BE2C (cell line): ENCODE results near the gene LBP.
"Not testable (repeated sequence)": the region's sequence is repeated elsewhere in the genome, so short reads cannot be mapped to it uniquely, and the experiment has no call there.

Source experiments
- DNase-seq: peaks from one replicate; pipeline ENCODE4 v3.0.0-alpha.2; 2020
- H3K27me3 ChIP-seq: fragments of 250-450 bp; sonication (Bioruptor Pico); 2 replicates; pipeline ENCODE4 v1.5.1; 2020; ENCODE audit warnings: mild to moderate bottlenecking
- H3K36me3 ChIP-seq: fragments of 250-450 bp; sonication (Bioruptor Pico); 2 replicates; pipeline ENCODE4 v1.5.1; 2020; ENCODE audit warnings: mild to moderate bottlenecking
- H3K4me1 ChIP-seq: fragments of 250-450 bp; sonication (Bioruptor Pico); 2 replicates; pipeline ENCODE4 v1.5.1; 2020
- H3K4me3 ChIP-seq: 2 replicates; pipeline ENCODE4 v1.5.1; 2011; ENCODE audit warnings: low read depth, low read length
- H3K9me3 ChIP-seq: fragments of 250-450 bp; sonication (Bioruptor Pico); 2 replicates; pipeline ENCODE4 v1.5.1; 2020
- CTCF ChIP-seq: IDR thresholded peaks from 2 replicates; pipeline ENCODE4 v1.5.1; 2012; ENCODE audit warnings: mild to moderate bottlenecking, low read depth, low read length

LBP gene

GRCh38 chr20:38372806-38373205 is 26.5 kb downstream of the LBP start:
- Histone ChIP-seq H3K27me3 (no peaks in the 10 kb centered on the region), H3K9me3 (no peaks in the 10 kb centered on the region), H3K4me1 (no peaks in the 10 kb centered on the region), H3K4me3 (no peak overlapping the region), H3K36me3 (no peaks in the 10 kb centered on the region)
- no peak for DNase-seq
- TF ChIP-seq CTCF: no peak

DNA sequence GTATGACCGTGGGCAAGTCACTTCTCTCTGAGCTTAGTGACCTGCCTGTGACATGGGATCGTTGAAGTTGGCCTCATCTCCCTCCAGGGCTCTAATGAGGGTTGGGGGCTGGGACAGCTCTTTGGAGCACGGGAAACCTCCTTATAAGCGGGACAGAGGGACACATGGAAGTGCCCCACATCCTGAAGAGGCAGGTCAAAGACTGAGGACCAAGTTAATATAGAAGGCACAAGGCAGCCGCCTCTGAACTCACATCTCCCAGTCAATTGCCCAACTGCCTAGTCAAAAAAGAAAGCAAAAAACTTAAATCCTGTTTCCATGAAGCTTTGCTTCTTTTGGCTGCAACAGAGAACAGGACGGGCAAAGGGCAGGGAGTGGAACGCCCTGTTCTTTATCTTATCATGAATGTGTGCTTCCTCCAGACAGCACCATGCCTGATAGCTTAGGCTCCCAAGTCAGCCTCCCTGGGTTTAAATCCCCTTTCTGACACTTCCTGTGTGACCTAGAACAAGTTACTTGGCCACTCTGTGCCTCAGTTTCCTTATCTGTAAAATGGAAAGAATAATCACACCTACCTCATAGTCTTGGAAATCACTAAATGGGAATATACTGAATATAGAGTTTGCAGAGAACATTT is 27.1 kb downstream of the LBP start:
- no peak for TF ChIP-seq CTCF
- DNase-seq: no peak
- no peaks in the 10 kb centered on the region for H3K4me1 ChIP-seq
- no peaks in the 10 kb centered on the region for H3K9me3 ChIP-seq
- H3K27me3 ChIP-seq: no peaks in the 10 kb centered on the region
- H3K36me3 ChIP-seq: no peaks in the 10 kb centered on the region
- H3K4me3 ChIP-seq: no peak overlapping the region

GRCh38 chr20:38373898-38374297 is 27.6 kb downstream of the LBP start:
- no peak for DNase-seq
- Histone ChIP-seq H3K9me3 (no peaks in the 10 kb centered on the region), H3K4me1 (no peaks in the 10 kb centered on the region), H3K27me3 (no peaks in the 10 kb centered on the region), H3K36me3 (no peaks in the 10 kb centered on the region), H3K4me3 (no peak overlapping the region)
- no peak for TF ChIP-seq CTCF

GRCh38 chr20:38377039-38377685 is 30.9 kb downstream of the LBP start:
- no peaks in the 10 kb centered on the region for H3K9me3 ChIP-seq
- H3K4me3 ChIP-seq: no peak overlapping the region
- H3K27me3 ChIP-seq: no peaks in the 10 kb centered on the region
- no peak for DNase-seq
- TF ChIP-seq CTCF: no peak
- no peaks in the 10 kb centered on the region for H3K4me1 ChIP-seq
- H3K36me3 ChIP-seq: no peaks in the 10 kb centered on the region

- not testable (repeated sequence) for DNase-seq, H3K36me3 ChIP-seq, H3K9me3 ChIP-seq, H3K4me1 ChIP-seq, H3K27me3 ChIP-seq, H3K4me3 ChIP-seq
Measured at GRCh38 chr20:38377838-38378237, 31.6 kb downstream of the LBP start.

DNA sequence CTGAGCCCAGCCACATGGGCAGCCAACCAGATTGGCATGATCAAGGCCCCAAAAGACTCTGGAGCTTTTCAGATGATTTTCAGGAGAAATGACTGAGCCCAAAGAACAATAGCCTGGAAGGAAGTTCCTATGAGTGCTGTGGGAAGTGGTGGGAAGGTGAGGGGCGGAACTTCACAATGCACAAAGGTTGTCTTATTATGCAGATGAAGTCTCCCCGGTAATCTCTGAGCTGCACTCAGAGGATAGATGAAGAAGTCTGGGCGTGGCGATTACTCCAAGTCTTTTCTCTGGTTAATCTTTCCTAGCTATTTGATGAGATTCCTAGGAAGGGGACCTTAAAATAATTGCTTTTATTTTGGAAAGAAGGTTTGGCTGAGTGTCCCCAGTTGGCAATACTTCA is 36.9 kb downstream of the LBP start:
- Histone ChIP-seq H3K27me3 (no peaks in the 10 kb centered on the region), H3K9me3 (no peaks in the 10 kb centered on the region), H3K4me1 (no peaks in the 10 kb centered on the region), H3K36me3 (no peaks in the 10 kb centered on the region), H3K4me3 (no peak overlapping the region)
- no peak for DNase-seq
- TF ChIP-seq CTCF: no peak
